B cell (primary cell): ENCODE results near the gene DDX60.

Experiments
- EZH2 ChIP-seq: IDR thresholded peaks from 2 replicates; pipeline ENCODE4 v1.6.1; 2012; ENCODE audit warnings: borderline replicate concordance, low read depth, mild to moderate bottlenecking, moderate library complexity, low read length; ENCODE audit not compliant: insufficient read depth, poor library complexity, severe bottlenecking
- TF ChIP-seq, protein P1 (sequence below): fragments of 200-600 bp; IDR thresholded peaks from one replicate; pipeline ENCODE4 v1.8.0; 2022; ENCODE audit warnings: antibody characterized with exemption, mild to moderate bottlenecking

DNA sequence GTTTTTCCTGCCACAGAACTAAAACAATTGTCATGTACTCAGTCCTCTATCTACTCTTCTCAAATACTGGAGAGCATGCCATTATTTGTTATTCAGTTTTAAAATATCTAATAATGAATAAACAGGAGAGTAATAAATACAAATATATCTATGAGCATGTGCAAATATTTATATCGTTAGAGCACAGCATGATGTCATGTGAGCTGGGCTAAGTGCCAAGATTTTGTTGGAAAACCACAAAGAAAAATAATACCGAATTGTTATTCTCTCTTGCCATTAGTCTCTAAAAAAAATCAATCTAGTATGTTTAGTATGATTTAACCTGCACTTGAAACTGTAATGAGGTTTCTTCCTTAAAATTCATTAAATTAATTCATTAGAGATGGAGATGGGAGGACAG, 97.3 kb downstream of the DDX60 start:
- TF ChIP-seq, protein P1, sequence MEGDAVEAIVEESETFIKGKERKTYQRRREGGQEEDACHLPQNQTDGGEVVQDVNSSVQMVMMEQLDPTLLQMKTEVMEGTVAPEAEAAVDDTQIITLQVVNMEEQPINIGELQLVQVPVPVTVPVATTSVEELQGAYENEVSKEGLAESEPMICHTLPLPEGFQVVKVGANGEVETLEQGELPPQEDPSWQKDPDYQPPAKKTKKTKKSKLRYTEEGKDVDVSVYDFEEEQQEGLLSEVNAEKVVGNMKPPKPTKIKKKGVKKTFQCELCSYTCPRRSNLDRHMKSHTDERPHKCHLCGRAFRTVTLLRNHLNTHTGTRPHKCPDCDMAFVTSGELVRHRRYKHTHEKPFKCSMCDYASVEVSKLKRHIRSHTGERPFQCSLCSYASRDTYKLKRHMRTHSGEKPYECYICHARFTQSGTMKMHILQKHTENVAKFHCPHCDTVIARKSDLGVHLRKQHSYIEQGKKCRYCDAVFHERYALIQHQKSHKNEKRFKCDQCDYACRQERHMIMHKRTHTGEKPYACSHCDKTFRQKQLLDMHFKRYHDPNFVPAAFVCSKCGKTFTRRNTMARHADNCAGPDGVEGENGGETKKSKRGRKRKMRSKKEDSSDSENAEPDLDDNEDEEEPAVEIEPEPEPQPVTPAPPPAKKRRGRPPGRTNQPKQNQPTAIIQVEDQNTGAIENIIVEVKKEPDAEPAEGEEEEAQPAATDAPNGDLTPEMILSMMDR, result no peak
- TF ChIP-seq EZH2, result no peak
